Esophagus squamous epithelium (tissue), 4 donors: ENCODE measurements around the gene UCP1.

Source experiments
- POLR2A ChIP-seq, 4 donors: fragments of 450-650 bp; IDR thresholded peaks; one replicate each; pipeline ENCODE4 v1.6.1; 2017; ENCODE audit warnings: antibody characterized with exemption in 4 of 4, mild to moderate bottlenecking in 4 of 4, moderate library complexity in 3 of 4
- TF ChIP-seq, protein P1 (sequence below), 6 experiments: fragments of 450-650 bp in 4 of 6; fragments of 200-600 bp in 2 of 6; sonication (generic) in 2 of 6; IDR thresholded peaks; one replicate each; pipeline ENCODE4 v1.5.1; 2016 to 2019; ENCODE audit warnings: antibody characterized with exemption in 6 of 6, mild to moderate bottlenecking in 4 of 6, moderate library complexity in 4 of 6

DNA sequence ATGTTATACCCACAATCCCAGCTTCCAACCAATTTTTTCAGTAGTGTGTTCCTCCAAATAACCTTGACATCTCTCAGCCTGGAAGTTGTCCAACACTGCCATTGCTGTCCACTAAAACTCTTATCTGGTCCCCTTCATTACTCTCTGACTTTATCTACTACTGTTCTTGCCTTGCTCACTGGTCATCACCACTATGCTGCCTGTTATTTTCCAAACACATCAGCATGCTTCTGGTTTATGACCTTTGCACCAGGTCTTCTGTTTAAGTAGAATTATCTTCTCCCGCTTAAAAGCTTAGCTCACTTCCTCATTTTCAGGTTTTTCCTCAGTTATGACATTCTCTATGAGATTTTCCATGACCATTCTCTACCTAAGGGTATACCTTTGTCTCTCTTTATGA is 39.3 kb downstream of the UCP1 start:
- no peak for TF ChIP-seq POLR2A (IDR thresholded peaks at IDR 0.05)
- TF ChIP-seq, protein P1, sequence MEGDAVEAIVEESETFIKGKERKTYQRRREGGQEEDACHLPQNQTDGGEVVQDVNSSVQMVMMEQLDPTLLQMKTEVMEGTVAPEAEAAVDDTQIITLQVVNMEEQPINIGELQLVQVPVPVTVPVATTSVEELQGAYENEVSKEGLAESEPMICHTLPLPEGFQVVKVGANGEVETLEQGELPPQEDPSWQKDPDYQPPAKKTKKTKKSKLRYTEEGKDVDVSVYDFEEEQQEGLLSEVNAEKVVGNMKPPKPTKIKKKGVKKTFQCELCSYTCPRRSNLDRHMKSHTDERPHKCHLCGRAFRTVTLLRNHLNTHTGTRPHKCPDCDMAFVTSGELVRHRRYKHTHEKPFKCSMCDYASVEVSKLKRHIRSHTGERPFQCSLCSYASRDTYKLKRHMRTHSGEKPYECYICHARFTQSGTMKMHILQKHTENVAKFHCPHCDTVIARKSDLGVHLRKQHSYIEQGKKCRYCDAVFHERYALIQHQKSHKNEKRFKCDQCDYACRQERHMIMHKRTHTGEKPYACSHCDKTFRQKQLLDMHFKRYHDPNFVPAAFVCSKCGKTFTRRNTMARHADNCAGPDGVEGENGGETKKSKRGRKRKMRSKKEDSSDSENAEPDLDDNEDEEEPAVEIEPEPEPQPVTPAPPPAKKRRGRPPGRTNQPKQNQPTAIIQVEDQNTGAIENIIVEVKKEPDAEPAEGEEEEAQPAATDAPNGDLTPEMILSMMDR (IDR thresholded peaks at IDR 0.05) = no peak
